Prostate gland (tissue), 2 donors: ENCODE results near the gene ELMO3.

Source experiments
- CTCF ChIP-seq, 4 experiments: fragments of 200-600 bp in 2 of 4; fragments of 450-650 bp in 2 of 4; sonication (generic) in 2 of 4; IDR thresholded peaks; 1 replicate in 3 of 4; 2 replicates in 1 of 4; pipeline ENCODE4 v1.5.1; 2016 to 2019; ENCODE audit warnings: antibody characterized with exemption in 4 of 4, mild to moderate bottlenecking in 2 of 4, moderate library complexity in 2 of 4
- POLR2A ChIP-seq: fragments of 450-650 bp; IDR thresholded peaks from one replicate; pipeline ENCODE4 v1.6.1; 2016; ENCODE audit warnings: antibody characterized with exemption, mild to moderate bottlenecking
- POLR2AphosphoS5 ChIP-seq: sonication (generic); formaldehyde crosslinking; IDR thresholded peaks from one replicate; pipeline ENCODE4 v1.6.1; 2017; ENCODE audit warnings: antibody characterized with exemption

- TF ChIP-seq CTCF (IDR thresholded peaks at IDR 0.05) (no peak), POLR2A (no peak), POLR2AphosphoS5 (no peak)
Measured at GRCh38 chr16:67211674-67212073, 12.7 kb downstream of the ELMO3 start.
